HUES48 (cell line): ENCODE data around the gene MOB3B.

ENCODE experiments used
- H3K27ac ChIP-seq: one replicate; pipeline ENCODE4 v1.7.0; 2013; ENCODE audit warnings: low read depth, low read length, inconsistent platforms
- H3K27me3 ChIP-seq: 2 replicates; pipeline ENCODE4 v1.6.1; 2013; ENCODE audit warnings: mild to moderate bottlenecking, low read length; ENCODE audit not compliant: control insufficient read depth, insufficient read depth
- H3K36me3 ChIP-seq: 2 replicates; pipeline ENCODE4 v1.6.1; 2013; ENCODE audit warnings: low read length; ENCODE audit not compliant: control insufficient read depth, insufficient read depth
- H3K4me1 ChIP-seq: 2 replicates; pipeline ENCODE4 v1.6.1; 2013; ENCODE audit warnings: mild to moderate bottlenecking, low read length; ENCODE audit not compliant: control insufficient read depth, insufficient read depth
- H3K4me3 ChIP-seq: 2 replicates; pipeline ENCODE4 v1.5.1; 2013; ENCODE audit warnings: mild to moderate bottlenecking, low read depth, low read length
- H3K9ac ChIP-seq: 2 replicates; pipeline ENCODE4 v1.6.1; 2013; ENCODE audit warnings: mild to moderate bottlenecking, low read depth, low read length, moderate library complexity
- H3K9me3 ChIP-seq: 2 replicates; pipeline ENCODE4 v1.6.1; 2013; ENCODE audit warnings: low read length; ENCODE audit not compliant: control insufficient read depth, insufficient read depth

MOB3B gene

GRCh38 chr9:27447031-27447683 lies 82.5 kb downstream of the MOB3B start:
- no peaks in the 10 kb centered on the region for H3K27me3 ChIP-seq
- H3K27ac ChIP-seq, result no peak overlapping the region
- no peaks in the 10 kb centered on the region for H3K9me3 ChIP-seq
- H3K9ac ChIP-seq, result no peak overlapping the region
- no peak overlapping the region for H3K4me3 ChIP-seq
- H3K36me3 ChIP-seq, result no peaks in the 10 kb centered on the region
- peaks cover 12% of the 10 kb centered on the region for H3K4me1 ChIP-seq

DNA sequence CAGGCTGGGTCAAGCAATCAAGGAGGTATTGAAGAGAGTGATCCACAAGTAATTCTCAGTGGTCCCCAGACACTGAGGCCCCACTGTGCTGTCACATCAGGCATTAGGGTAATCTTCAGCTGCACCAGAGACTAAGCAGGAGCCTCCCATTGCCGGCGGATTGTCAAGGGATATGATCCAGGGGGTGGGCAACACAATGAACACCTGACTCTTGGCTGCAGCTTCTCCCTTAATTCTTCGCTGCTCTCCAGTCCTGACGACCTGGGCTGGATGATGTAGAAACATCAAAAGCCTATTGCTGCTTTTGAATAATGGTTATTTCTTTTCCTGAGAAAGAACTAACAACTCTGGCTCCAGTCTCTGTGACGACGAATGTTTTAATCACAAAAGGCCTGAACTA lies 83.9 kb downstream of the MOB3B start:
- no peaks in the 10 kb centered on the region for H3K9me3 ChIP-seq
- H3K27me3 ChIP-seq, result no peaks in the 10 kb centered on the region
- H3K27ac ChIP-seq, result no peak overlapping the region
- H3K36me3 ChIP-seq, result no peaks in the 10 kb centered on the region
- no peak overlapping the region for H3K9ac ChIP-seq
- peaks cover 8% of the 10 kb centered on the region for H3K4me1 ChIP-seq
- no peak overlapping the region for H3K4me3 ChIP-seq

DNA sequence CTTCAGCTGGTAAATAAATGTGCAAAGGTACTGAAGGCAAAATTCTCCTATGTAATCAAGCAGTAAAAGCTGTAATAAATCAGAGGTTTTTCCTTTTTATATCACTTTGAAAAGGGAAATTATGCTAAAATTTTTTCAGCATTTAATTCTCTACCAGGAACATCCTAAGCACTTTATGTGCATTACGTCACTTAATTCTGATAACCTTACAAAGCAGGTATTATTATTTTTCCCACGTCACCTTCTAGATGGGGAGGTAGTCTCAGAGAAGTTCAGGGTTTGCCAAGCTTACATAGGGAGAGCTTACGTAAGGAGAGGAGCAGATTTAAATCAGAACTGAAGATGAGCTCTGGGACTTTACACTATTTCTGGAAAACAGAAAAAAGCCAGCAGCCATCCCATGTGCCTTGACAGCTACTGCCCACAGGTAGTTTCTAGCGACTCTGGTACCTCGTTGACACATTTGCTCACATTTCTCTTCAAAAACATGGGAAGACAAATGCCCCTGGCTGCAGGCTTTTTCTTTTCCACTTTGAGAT lies 84.5 kb downstream of the MOB3B start:
- H3K9me3 ChIP-seq, result no peaks in the 10 kb centered on the region
- no peak overlapping the region for H3K9ac ChIP-seq
- H3K27me3 ChIP-seq, result no peaks in the 10 kb centered on the region
- H3K4me3 ChIP-seq, result no peak overlapping the region
- peaks cover 8% of the 10 kb centered on the region for H3K4me1 ChIP-seq
- H3K36me3 ChIP-seq, result no peaks in the 10 kb centered on the region
- no peak overlapping the region for H3K27ac ChIP-seq

- Histone ChIP-seq H3K27ac (no peak overlapping the region), H3K4me1 (peaks cover 8% of the 10 kb centered on the region), H3K9ac (no peak overlapping the region)
Observed at GRCh38 chr9:27442464-27442863, 87.2 kb downstream of the MOB3B start.

GRCh38 chr9:27441741-27442070 lies 87.9 kb downstream of the MOB3B start:
- no peak overlapping the region for H3K27ac ChIP-seq
- no peak overlapping the region for H3K4me3 ChIP-seq
- H3K9ac ChIP-seq, result no peak overlapping the region
- no peaks in the 10 kb centered on the region for H3K27me3 ChIP-seq
- no peaks in the 10 kb centered on the region for H3K36me3 ChIP-seq
- no peaks in the 10 kb centered on the region for H3K9me3 ChIP-seq
- H3K4me1 ChIP-seq, result peaks cover 8% of the 10 kb centered on the region

More at GRCh38 chr9:27442464-27442863, 87.2 kb downstream of the MOB3B start:
- Histone ChIP-seq H3K36me3 (no peaks in the 10 kb centered on the region), H3K4me3 (no peak overlapping the region), H3K27me3 (no peaks in the 10 kb centered on the region), H3K9me3 (no peaks in the 10 kb centered on the region)

- Histone ChIP-seq H3K9ac (no peak overlapping the region), H3K36me3 (no peaks in the 10 kb centered on the region), H3K27me3 (no peaks in the 10 kb centered on the region), H3K4me3 (no peak overlapping the region), H3K9me3 (no peaks in the 10 kb centered on the region), H3K4me1 (peaks cover 6% of the 10 kb centered on the region), H3K27ac (no peak overlapping the region)
Observed at GRCh38 chr9:27440888-27441740, 88.5 kb downstream of the MOB3B start.

DNA sequence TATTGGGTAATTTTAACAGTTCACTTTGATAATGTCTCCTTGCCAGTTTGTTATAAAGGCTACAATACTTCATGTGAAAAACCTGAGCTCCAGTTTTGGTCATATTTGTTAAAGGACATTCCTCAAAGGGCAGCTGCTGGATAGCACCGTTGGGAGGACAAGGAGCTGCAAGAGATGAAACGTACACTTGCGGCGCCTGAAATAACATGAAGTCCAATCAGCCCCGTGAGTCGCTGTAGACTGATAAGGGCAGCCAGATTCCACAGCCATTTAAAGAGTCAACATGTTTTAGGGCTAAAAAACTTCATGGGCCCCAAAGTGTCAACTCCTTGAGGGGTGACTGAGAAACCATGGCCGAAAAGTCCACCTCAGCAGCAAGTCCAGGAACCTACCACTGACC lies 91.1 kb downstream of the MOB3B start:
- Histone ChIP-seq H3K4me3 (no peak overlapping the region), H3K36me3 (no peaks in the 10 kb centered on the region), H3K9ac (no peak overlapping the region), H3K27me3 (no peaks in the 10 kb centered on the region), H3K27ac (no peak overlapping the region), H3K9me3 (no peaks in the 10 kb centered on the region), H3K4me1 (peaks cover 8% of the 10 kb centered on the region)

DNA sequence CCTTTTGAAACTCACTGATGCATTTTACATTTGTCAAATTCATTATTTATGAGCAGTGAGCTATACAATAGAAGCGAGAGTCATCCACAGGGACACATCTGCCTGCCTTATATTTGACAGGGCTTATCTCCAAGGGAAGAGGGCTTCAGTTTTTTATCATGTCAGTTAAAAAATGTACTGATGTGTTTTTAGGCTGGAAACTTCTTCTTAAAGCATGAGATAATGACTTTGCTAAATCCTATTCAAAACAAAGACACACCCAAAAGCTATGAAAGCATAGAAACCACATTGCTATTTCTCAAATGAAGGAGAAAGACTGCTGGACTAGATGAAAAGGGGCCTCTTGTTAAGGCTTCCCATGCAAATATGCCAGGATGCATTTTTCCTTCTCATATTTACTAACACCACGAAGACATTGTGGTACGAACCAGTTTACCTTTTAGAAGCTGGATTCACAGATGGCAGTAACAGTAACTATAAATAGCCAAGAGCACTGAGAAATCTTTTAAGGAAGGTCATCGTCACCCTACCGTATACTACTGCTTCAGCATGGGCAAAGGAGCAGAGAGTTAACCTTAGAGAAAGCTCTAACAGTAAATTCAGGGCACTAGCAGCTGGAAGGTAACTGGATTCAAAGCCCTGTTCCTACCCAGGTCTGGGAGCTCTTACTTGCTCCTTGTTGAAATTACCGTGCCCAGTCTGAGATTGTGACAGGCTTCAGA lies 91.8 kb downstream of the MOB3B start:
- no peak overlapping the region for H3K9ac ChIP-seq
- no peaks in the 10 kb centered on the region for H3K27me3 ChIP-seq
- H3K27ac ChIP-seq, result no peak overlapping the region
- H3K4me3 ChIP-seq, result no peak overlapping the region
- no peaks in the 10 kb centered on the region for H3K36me3 ChIP-seq
- peaks cover 8% of the 10 kb centered on the region for H3K4me1 ChIP-seq
- no peaks in the 10 kb centered on the region for H3K9me3 ChIP-seq

- Histone ChIP-seq H3K9me3 (no peaks in the 10 kb centered on the region), H3K27me3 (no peaks in the 10 kb centered on the region), H3K36me3 (no peaks in the 10 kb centered on the region), H3K9ac (no peak overlapping the region), H3K4me1 (peaks cover 15% of the 10 kb centered on the region), H3K4me3 (no peak overlapping the region), H3K27ac (no peak overlapping the region)
Observed at GRCh38 chr9:27436234-27436633, 93.4 kb downstream of the MOB3B start.

DNA sequence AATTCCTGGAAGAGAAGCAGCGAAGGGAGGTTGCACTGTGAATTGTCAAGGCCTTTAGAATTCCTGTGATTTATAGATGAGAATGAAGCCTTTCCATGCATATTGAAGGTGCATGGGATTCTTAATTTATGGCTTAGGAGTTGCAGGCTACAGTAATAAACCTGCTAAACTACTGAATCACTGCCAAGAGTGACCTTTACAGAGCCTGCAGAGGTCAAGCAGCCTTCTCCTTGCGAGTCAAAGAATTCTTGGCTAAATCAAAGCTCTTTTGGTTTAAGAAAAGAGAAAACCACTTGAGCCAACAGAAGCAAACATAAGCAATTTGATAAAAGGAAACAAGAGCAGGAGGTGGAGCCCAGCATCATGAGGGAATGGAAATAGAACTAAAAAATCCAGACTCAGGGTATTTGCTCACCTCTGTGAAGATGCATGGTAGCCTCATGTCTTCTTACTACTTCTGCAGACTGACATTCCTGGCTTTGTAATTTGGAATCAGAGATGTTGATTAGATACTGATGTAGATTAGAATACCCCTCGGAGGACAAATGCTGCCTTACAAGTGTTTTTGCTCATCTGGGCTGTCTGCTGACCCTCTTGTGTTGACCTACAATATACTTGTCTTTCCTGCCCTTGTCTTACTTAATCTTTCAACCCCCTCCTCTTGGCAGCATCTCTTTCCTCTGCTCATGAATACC lies 95.8 kb downstream of the MOB3B start:
- no peak overlapping the region for H3K27ac ChIP-seq
- no peaks in the 10 kb centered on the region for H3K27me3 ChIP-seq
- no peak overlapping the region for H3K4me3 ChIP-seq
- no peaks in the 10 kb centered on the region for H3K36me3 ChIP-seq
- H3K9me3 ChIP-seq, result no peaks in the 10 kb centered on the region
- H3K9ac ChIP-seq, result no peak overlapping the region
- H3K4me1 ChIP-seq, result peaks cover 27% of the 10 kb centered on the region
